Stimulated activated CD8-positive, alpha-beta memory T cell treated with anti-CD3 and anti-CD28 coated beads, Interleukin-12 subunit alpha, Interleukin-12 subunit beta, amount 100 ng/mL, for 1 hour (primary cell): Measurements from ENCODE around the gene ALLC.
"Not testable (repeated sequence)": the region's sequence is repeated elsewhere in the genome, so short reads cannot be mapped to it uniquely, and the experiment has no call there.

Source experiments
- DNase-seq: peaks from one replicate; pipeline ENCODE4 v3.0.0-alpha.2; 2020; ENCODE audit warnings: low read depth

Gene ALLC

GRCh38 chr2:3626118-3626811 is 31.7 kb upstream of the ALLC start:
- no peak for DNase-seq

GRCh38 chr2:3626812-3627499 is 31.0 kb upstream of the ALLC start:
- no peak for DNase-seq

GRCh38 chr2:3627500-3628100 is 30.4 kb upstream of the ALLC start:
- DNase-seq = no peak

- DNase-seq = no peak
Measured at GRCh38 chr2:3628241-3628679, 29.7 kb upstream of the ALLC start.

GRCh38 chr2:3628800-3629199 is 29.2 kb upstream of the ALLC start:
- DNase-seq = no peak

GRCh38 chr2:3630631-3631030 is 27.4 kb upstream of the ALLC start:
- DNase-seq = no peak

GRCh38 chr2:3631161-3631850 is 26.7 kb upstream of the ALLC start:
- DNase-seq = no peak

- no peak for DNase-seq
Measured at GRCh38 chr2:3631851-3632659, 25.9 kb upstream of the ALLC start.

GRCh38 chr2:3633089-3633981 is 24.7 kb upstream of the ALLC start:
- no peak for DNase-seq

GRCh38 chr2:3633982-3634595 is 23.9 kb upstream of the ALLC start:
- DNase-seq = no peak

- DNase-seq = no peak
Measured at GRCh38 chr2:3634596-3635121, 23.3 kb upstream of the ALLC start.

GRCh38 chr2:3635171-3635974 is 22.6 kb upstream of the ALLC start:
- no peak for DNase-seq

GRCh38 chr2:3635975-3636327 is 22.0 kb upstream of the ALLC start:
- not testable (repeated sequence) for DNase-seq

- DNase-seq = no peak
Measured at GRCh38 chr2:3636586-3637310, 21.3 kb upstream of the ALLC start.

GRCh38 chr2:3637311-3637675 is 20.7 kb upstream of the ALLC start:
- no peak for DNase-seq

- no peak for DNase-seq
Measured at GRCh38 chr2:3637692-3638455, 20.1 kb upstream of the ALLC start.

- no peak for DNase-seq
Measured at GRCh38 chr2:3638456-3638810, 19.6 kb upstream of the ALLC start.

- no peak for DNase-seq
Measured at GRCh38 chr2:3639015-3639630, 18.9 kb upstream of the ALLC start.
